Measurements from ENCODE around the gene ARHGAP21. TPM values are rescaled to one million over a fixed set of nuclear protein-coding genes. Genes with fewer than 3 reads are reported as not detected.

ARHGAP21 gene
- total and polyA plus RNA-seq, 2 donors from 2014 or later = 12.7 to 74.3 TPM

DNA sequence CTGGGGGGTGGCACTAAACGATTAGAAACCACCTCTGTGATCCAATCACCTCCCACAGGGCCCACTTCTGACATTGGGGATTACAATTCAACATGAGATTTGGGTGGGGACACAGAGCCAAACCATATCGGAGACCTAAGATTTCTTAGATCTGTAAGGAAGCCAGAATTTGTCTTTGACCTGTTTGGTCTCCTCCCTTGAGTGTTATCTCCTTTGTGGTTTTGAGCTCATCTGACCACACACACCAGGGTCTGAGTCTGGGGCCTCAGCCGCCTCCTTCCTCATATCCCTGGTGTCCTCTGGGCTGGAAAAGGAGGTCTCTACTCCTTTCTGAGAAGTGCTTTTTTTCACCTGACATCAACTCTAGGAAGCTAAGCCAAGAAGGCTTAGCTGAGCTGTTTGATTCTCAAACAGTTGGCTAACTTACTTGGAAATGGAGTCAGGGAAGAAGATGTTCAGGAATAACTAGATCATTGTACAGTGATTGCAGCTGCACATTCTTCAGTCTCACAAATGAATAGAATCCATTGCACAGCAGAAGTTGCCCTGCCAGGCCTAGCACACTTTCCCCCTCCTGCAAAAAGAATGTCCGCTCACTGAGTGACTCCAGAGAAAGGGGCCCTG lies 167.4 kb downstream of the ARHGAP21 start:
- no peaks in the 10 kb centered on the region for H3K27me3 ChIP-seq (ENCODE audit: control insufficient read depth, insufficient read depth, low read length)
- no peak for DNase-seq
- no peaks in the 10 kb centered on the region for H3K9me3 ChIP-seq (ENCODE audit: control insufficient read depth in 2 of 3, insufficient read depth in 1 of 3, low read length in 3 of 3)
- no peak for FAIRE-seq
- TF ChIP-seq, protein P1, sequence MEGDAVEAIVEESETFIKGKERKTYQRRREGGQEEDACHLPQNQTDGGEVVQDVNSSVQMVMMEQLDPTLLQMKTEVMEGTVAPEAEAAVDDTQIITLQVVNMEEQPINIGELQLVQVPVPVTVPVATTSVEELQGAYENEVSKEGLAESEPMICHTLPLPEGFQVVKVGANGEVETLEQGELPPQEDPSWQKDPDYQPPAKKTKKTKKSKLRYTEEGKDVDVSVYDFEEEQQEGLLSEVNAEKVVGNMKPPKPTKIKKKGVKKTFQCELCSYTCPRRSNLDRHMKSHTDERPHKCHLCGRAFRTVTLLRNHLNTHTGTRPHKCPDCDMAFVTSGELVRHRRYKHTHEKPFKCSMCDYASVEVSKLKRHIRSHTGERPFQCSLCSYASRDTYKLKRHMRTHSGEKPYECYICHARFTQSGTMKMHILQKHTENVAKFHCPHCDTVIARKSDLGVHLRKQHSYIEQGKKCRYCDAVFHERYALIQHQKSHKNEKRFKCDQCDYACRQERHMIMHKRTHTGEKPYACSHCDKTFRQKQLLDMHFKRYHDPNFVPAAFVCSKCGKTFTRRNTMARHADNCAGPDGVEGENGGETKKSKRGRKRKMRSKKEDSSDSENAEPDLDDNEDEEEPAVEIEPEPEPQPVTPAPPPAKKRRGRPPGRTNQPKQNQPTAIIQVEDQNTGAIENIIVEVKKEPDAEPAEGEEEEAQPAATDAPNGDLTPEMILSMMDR (IDR thresholded peaks at IDR 0.05; ENCODE audit: borderline replicate concordance, extremely low read depth, insufficient read depth) = no peak
- H3K9ac ChIP-seq (ENCODE audit: low read length in 3 of 3) = no peak overlapping the region
- intact Hi-C loops (cut with DNase I) = no loop called here
- no peak overlapping the region for H3K4me3 ChIP-seq (ENCODE audit: low read length in 3 of 3)
- H3K4me1 ChIP-seq (ENCODE audit: control insufficient read depth in 2 of 3, insufficient read depth in 2 of 3, low read depth in 1 of 3, low read length in 3 of 3) = peaks cover 0 to 4% (median 0%) of the 10 kb centered on the region in 3 donors
- H3K27ac ChIP-seq (ENCODE audit: low read depth in 2 of 2, low read length in 2 of 2) = no peak overlapping the region
- H3K36me3 ChIP-seq (ENCODE audit: control insufficient read depth in 2 of 3, insufficient read depth in 3 of 3, low read length in 3 of 3) = no peaks in the 10 kb centered on the region

DNA sequence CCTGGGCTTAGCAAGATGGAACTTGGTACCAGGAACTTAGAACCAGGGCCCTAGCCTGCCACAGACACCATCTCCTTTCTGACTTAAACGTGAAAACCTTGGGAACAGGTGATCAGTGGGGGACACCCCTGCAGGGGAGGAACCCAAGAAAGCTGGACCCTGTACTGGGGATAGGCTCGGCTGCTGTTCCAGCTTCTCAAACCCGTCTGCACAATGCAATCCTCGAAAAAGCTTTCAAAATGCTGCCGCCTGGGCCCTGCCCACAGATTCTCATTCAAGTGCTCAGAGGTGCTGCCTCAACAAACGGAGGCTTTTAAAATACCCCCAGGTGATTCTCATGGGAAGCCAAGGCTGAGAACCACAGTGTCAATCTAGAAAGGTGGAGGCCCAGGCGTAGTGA lies 169.7 kb downstream of the ARHGAP21 start:
- Histone ChIP-seq H3K36me3 (ENCODE audit: control insufficient read depth in 2 of 3, insufficient read depth in 3 of 3, low read length in 3 of 3) (no peaks in the 10 kb centered on the region), H3K4me3 (ENCODE audit: low read length in 3 of 3) (no peak overlapping the region), H3K9me3 (ENCODE audit: control insufficient read depth in 2 of 3, insufficient read depth in 1 of 3, low read length in 3 of 3) (no peaks in the 10 kb centered on the region), H3K9ac (ENCODE audit: low read length in 3 of 3) (no peak overlapping the region), H3K27me3 (ENCODE audit: control insufficient read depth, insufficient read depth, low read length) (no peaks in the 10 kb centered on the region), H3K4me1 (ENCODE audit: control insufficient read depth in 2 of 3, insufficient read depth in 2 of 3, low read depth in 1 of 3, low read length in 3 of 3) (peaks cover 0 to 4% (median 0%) of the 10 kb centered on the region in 3 donors), H3K27ac (ENCODE audit: low read depth in 2 of 2, low read length in 2 of 2) (no peak overlapping the region)
- TF ChIP-seq, protein P1 (IDR thresholded peaks at IDR 0.05; ENCODE audit: borderline replicate concordance, extremely low read depth, insufficient read depth) = no peak
- FAIRE-seq (no peak), DNase-seq (no peak)
- intact Hi-C loops (cut with DNase I) = no loop called here

DNA sequence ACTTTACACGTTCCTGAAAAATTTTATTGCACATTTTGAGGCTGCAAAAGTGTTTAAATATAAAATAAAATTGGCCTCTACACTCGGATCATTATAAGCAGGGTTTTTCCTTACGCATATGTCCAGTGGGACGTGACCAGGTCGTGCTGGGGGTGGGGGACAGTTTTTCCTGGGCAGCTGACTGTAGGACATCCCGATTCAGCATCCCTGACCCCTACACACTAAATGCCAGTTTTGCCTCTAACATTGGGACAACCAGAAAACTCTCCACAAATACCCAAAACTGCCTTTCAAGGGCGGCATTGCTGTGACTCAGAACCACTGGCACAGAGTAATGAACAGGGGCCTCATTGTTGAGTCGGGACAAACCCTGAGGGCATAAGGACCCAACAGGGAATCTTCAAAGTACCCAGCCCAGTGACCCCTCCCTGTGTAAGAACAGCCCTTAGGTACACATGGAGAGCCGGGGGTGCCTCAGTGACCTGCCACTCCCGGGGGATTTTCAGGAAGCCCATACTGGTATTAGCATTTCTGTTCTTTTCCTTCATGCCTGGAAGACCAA lies 170.6 kb downstream of the ARHGAP21 start:
- TF ChIP-seq, protein P1 (IDR thresholded peaks at IDR 0.05; ENCODE audit: borderline replicate concordance, extremely low read depth, insufficient read depth) = no peak
- no peak overlapping the region for H3K9ac ChIP-seq (ENCODE audit: low read length in 3 of 3)
- H3K9me3 ChIP-seq (ENCODE audit: control insufficient read depth in 2 of 3, insufficient read depth in 1 of 3, low read length in 3 of 3) = no peaks in the 10 kb centered on the region
- peaks cover 0 to 4% (median 0%) of the 10 kb centered on the region in 3 donors for H3K4me1 ChIP-seq (ENCODE audit: control insufficient read depth in 2 of 3, insufficient read depth in 2 of 3, low read depth in 1 of 3, low read length in 3 of 3)
- no peaks in the 10 kb centered on the region for H3K27me3 ChIP-seq (ENCODE audit: control insufficient read depth, insufficient read depth, low read length)
- no peak for DNase-seq
- H3K36me3 ChIP-seq (ENCODE audit: control insufficient read depth in 2 of 3, insufficient read depth in 3 of 3, low read length in 3 of 3) = no peaks in the 10 kb centered on the region
- intact Hi-C loops (cut with DNase I) = no loop called here
- no peak overlapping the region for H3K27ac ChIP-seq (ENCODE audit: low read depth in 2 of 2, low read length in 2 of 2)
- FAIRE-seq = no peak
- no peak overlapping the region for H3K4me3 ChIP-seq (ENCODE audit: low read length in 3 of 3)

Data from kidney (tissue), 14 donors.